ENCODE data around the gene ANKRD1.
"Not testable (repeated sequence)": the region's sequence is repeated elsewhere in the genome, so short reads cannot be mapped to it uniquely, and the experiment has no call there.

ANKRD1 gene

GRCh38 chr10:90911133-90912051, 9.5 kb downstream of the ANKRD1 start (continued):
- TF ChIP-seq TSHZ2 (CRISPR knock-in tag; IDR thresholded peaks at IDR 0.05) (no peak), CREB5 (CRISPR knock-in tag; IDR thresholded peaks at IDR 0.05; ENCODE audit: low read depth) (no peak), ZFP30 (CRISPR knock-in tag; IDR thresholded peaks at IDR 0.05) (no peak), ZNF565 (CRISPR knock-in tag; conservative IDR thresholded peaks at IDR 0.05; ENCODE audit: low read depth) (0 out of 2 replicates have a peak, but pooled peaks have one; percentile 33), SNAI2 (CRISPR knock-in tag; IDR thresholded peaks at IDR 0.05) (no peak), PPARA (CRISPR knock-in tag; IDR thresholded peaks at IDR 0.05; ENCODE audit: borderline replicate concordance) (no peak)

- no peak for ATAC-seq
- TF ChIP-seq TOX (CRISPR knock-in tag; IDR thresholded peaks at IDR 0.05; ENCODE audit: borderline replicate concordance) (no peak), ZC3H10 (CRISPR knock-in tag; IDR thresholded peaks at IDR 0.05) (no peak), SNAI2 (CRISPR knock-in tag; IDR thresholded peaks at IDR 0.05) (no peak), CSDC2 (CRISPR knock-in tag; IDR thresholded peaks at IDR 0.05) (no peak), BACH2 (CRISPR knock-in tag; IDR thresholded peaks at IDR 0.05; ENCODE audit: borderline replicate concordance) (no peak), ZNF565 (CRISPR knock-in tag; conservative IDR thresholded peaks at IDR 0.05; ENCODE audit: low read depth) (no peak), ZNF8 (CRISPR knock-in tag; IDR thresholded peaks at IDR 0.05) (no peak), ESRRG (CRISPR knock-in tag; IDR thresholded peaks at IDR 0.05) (no peak)
These were observed 14.3 kb downstream of the ANKRD1 start for GRCh38 chr10:90906596-90906995.

- ATAC-seq = no peak
- TF ChIP-seq TOX (CRISPR knock-in tag; IDR thresholded peaks at IDR 0.05; ENCODE audit: borderline replicate concordance) (no peak), ESRRG (CRISPR knock-in tag; IDR thresholded peaks at IDR 0.05) (no peak), RARB (CRISPR knock-in tag; IDR thresholded peaks at IDR 0.05) (no peak)
These were observed 15.0 kb downstream of the ANKRD1 start for GRCh38 chr10:90905925-90906324.

GRCh38 chr10:90896916-90897315, 24.0 kb downstream of the ANKRD1 start:
- ATAC-seq = not testable (repeated sequence)

GRCh38 chr10:90893190-90893589, 27.7 kb downstream of the ANKRD1 start:
- TF ChIP-seq CREB5 (CRISPR knock-in tag; IDR thresholded peaks at IDR 0.05; ENCODE audit: low read depth) (no peak), CSDC2 (CRISPR knock-in tag; IDR thresholded peaks at IDR 0.05) (no peak), RARB (CRISPR knock-in tag; IDR thresholded peaks at IDR 0.05) (no peak), ESRRG (CRISPR knock-in tag; IDR thresholded peaks at IDR 0.05) (no peak), ZFP3 (CRISPR knock-in tag; IDR thresholded peaks at IDR 0.05) (no peak), POU6F1 (CRISPR knock-in tag; IDR thresholded peaks at IDR 0.05; ENCODE audit: borderline replicate concordance, low read depth) (no peak), ISL1 (CRISPR knock-in tag; IDR thresholded peaks at IDR 0.05) (no peak), CSRNP3 (CRISPR knock-in tag; IDR thresholded peaks at IDR 0.05) (no peak), GLIS3 (CRISPR knock-in tag; IDR thresholded peaks at IDR 0.05) (no peak), TCF4 (CRISPR knock-in tag; IDR thresholded peaks at IDR 0.05; ENCODE audit: borderline replicate concordance) (no peak), ARNTL (CRISPR knock-in tag; IDR thresholded peaks at IDR 0.05; ENCODE audit: borderline replicate concordance, low read depth) (no peak)
- no peak for ATAC-seq

Measured in SK-N-SH treated with all-trans-retinoic acid at 6 μM for 48 hours (cell line).